HG02588 (cell line): ENCODE data around the gene PHIP.

Source experiments
- ATAC-seq: cut with Tn5 transposase; IDR thresholded peaks from one replicate; pipeline ENCODE4 v1.9.1; 2021; ENCODE audit warnings: mild to moderate bottlenecking, moderate library complexity; ENCODE audit not compliant: unreplicated experiment

Gene PHIP

DNA sequence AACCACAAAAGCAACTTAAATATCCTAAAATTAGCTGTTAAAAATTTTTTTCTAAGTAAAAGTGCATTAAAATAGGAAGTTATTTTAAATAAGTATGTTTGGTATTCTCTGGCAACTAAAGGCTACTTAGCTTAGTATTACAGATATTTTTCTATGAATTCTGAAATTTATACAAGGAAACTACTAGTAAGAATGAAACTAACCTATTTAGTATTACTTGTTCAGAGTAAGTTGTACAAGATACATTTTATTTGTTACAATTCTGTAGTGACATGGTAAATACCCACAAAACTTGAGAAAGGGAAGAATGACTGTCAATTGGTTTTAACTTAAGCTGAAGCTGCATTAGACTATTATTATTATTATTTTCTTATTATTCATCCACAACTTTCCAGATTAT, 6.5 kb downstream of the PHIP start:
- no peak for ATAC-seq

GRCh38 chr6:79070206-79070825, 7.7 kb downstream of the PHIP start:
- peak; percentile 75 for ATAC-seq

DNA sequence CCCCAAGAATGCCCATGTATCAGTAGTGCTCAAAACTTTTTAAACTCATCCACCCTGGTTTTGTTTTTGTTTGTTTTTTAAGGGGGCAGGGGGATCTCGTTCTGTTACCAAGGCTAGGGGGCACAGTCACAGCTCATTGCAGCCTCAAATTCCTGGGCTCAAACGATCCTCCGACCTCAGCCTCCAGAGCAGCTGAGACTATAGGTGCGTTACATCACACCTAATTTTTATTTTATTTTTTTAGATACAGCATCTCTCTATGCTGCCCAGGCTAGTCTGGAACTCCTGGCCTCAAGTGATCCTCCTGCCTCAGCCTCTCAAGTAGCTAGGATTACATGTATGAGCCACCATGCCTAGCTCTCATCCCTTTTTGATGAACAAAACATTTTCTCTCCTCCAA, 11.2 kb downstream of the PHIP start:
- ATAC-seq = no peak

GRCh38 chr6:79066330-79066729, 11.7 kb downstream of the PHIP start:
- no peak for ATAC-seq

DNA sequence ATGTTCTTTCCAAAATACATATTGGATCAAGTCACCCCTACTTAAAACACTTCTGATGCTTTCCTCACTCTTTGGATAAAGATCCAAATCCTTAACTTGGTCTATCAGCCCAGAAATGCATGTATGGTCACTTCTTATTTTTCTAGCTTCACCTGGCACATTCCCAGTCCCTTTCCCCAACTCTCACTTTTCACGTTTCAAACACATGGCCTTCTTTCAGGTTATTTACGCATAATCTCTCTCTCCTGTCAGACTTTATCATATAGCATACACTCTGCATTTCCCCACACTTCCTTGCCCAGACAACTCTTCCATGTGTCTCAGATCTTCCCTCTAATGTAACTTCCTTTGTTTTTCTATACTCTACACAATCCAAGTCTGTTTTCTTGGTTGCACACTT, 12.8 kb downstream of the PHIP start:
- ATAC-seq = no peak

GRCh38 chr6:79064635-79065034, 13.4 kb downstream of the PHIP start:
- no peak for ATAC-seq

- ATAC-seq = no peak
Measured at GRCh38 chr6:79062708-79063107, 15.3 kb downstream of the PHIP start.

GRCh38 chr6:79057746-79058145, 20.3 kb downstream of the PHIP start:
- ATAC-seq = no peak

- ATAC-seq = no peak
Measured at GRCh38 chr6:79056226-79056625, 21.8 kb downstream of the PHIP start.

DNA sequence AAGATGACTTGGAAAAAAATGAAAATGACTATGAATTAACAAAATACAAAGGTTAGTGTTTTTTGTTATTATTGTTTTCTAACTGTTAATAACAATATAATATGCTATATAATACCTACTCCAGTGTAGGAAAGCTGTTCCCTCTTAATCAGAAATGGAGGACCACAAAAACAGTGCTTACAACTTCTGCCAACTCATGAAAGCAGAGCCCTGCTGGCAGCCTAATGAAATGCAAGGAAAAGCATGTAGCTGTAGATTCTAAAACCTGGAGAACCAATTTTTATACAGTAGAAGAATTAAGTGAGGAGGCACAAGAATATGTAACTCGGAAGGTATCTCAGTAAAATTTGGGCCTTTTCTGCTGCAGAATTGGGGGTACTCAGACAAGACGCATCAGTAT, 29.4 kb downstream of the PHIP start:
- no peak for ATAC-seq

DNA sequence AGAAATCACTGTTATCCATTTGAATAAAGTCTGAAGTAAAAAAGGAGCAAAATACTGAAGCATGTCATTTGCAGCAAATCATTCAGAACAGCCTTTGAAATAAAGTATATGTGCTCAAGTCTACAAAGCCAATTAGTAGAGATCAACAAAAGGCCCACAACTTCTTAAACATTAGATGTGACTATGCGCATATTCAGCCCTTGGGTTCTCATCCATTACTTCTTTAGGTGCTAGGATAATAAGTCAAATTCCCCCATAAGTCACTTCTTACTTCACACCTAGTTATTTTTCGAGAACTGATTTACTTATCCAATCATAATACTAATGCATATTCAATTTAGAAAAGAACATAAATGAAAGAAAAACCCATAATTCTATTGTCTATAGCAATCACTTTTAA, 31.0 kb downstream of the PHIP start:
- ATAC-seq = no peak

DNA sequence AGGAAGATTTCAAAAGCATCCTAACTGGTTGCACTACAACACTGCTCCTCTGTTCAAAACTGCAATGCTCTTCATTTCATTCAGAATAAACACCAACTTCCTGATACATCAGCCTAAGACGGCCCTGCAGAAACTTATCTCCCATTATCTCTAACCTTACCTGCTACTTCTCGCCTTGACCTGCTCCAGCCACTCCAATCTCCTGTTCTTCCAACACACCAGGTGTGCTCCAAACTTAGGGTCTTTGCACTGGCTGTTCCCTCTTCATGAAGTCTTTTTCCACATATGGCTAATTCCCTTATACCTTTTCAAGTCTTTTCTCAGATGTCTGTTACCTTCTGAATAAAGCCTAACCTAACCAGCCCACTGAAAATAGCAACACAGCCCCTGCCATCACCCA, 32.1 kb downstream of the PHIP start:
- no peak for ATAC-seq

DNA sequence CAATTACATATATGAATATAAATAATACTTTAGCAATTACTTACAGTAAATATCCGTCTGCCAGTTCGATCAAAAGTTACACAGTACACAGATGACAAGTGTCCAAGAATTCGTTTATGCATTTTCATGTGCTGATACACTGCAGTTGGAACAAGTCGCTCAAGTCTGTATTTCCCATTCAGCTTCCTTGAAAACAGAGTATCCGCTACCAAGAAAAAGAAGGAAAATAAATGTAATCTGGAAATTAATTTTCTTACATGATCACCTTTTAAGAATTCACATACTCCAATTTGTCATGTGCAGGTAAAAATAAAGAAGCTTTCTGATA, 35.3 kb downstream of the PHIP start:
- ATAC-seq = no peak

DNA sequence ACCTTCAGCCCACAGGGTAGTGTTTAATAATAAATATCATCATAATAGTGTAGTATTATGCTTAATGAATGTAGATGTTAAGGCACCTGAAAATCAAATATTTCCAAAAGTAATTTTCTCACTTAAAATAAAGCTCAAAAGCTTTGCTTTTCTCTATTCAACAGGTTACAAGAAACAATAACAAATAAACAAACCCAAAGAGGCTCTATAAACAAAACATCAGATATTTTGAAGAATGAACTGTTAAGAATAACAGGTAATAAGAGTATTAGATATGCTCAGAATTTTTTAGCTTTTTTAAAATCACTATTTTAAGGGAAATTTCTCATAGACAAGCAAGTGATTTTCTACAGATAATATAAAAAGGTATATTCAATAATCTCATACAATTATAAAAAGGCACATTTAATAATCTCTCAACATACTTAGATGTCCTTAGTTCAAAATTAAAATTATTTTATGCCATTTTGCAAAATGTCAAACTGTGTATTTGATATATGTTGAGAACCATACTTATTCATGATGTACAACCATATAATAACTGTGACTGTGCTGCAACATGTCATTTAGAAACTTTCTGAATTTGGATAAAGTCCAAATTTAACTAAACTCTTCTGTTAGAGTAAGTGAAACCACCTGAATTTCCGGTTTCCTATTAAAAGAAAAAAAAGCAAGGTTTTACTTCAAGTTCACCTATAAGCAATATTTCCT, 35.8 kb downstream of the PHIP start:
- ATAC-seq = peak; percentile 70

- peak; percentile 71 for ATAC-seq
Measured at GRCh38 chr6:79040083-79040482, 38.0 kb downstream of the PHIP start.

GRCh38 chr6:79038061-79038460, 40.0 kb downstream of the PHIP start:
- ATAC-seq = no peak

GRCh38 chr6:79034865-79035264, 43.2 kb downstream of the PHIP start:
- peak; percentile 76 for ATAC-seq

DNA sequence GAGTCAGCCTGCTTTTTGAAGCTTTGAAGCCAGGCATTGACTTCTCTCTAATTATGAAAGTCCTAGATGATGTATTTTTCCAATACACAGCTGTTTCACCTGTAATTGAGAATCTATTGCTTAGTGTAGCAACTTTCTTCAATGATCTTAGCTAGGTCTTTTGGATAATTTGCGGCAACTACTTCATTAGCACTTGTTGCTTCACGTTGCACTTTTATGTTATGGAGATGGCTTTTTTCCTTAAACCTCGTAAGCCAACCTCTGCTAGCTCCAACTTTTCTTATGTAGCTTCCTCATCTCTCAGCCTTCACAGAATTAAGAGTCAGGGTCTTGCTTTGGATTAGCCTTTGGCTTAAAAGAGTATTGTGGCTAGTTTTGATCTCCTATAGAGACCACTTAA, 44.8 kb downstream of the PHIP start:
- no peak for ATAC-seq

- no peak for ATAC-seq
Measured at GRCh38 chr6:79031821-79032590, 46.0 kb downstream of the PHIP start.

GRCh38 chr6:79030511-79030910, 47.5 kb downstream of the PHIP start:
- no peak for ATAC-seq

- no peak for ATAC-seq
Measured at GRCh38 chr6:79030023-79030422, 48.0 kb downstream of the PHIP start.

GRCh38 chr6:79028641-79029314, 49.3 kb downstream of the PHIP start:
- no peak for ATAC-seq
